GM21576 (cell line): Measurements from ENCODE around the gene LRCH1.
A peak's percentile ranks its signal among the peaks of the same experiment; 100 is the strongest.

Source experiments
- ATAC-seq: cut with Tn5 transposase; IDR thresholded peaks from one replicate; pipeline ENCODE4 v1.9.1; 2021; ENCODE audit warnings: mild to moderate bottlenecking, moderate library complexity; ENCODE audit not compliant: unreplicated experiment

Gene LRCH1

GRCh38 chr13:46535002-46535401, 18.0 kb upstream of the LRCH1 start:
- no peak for ATAC-seq

DNA sequence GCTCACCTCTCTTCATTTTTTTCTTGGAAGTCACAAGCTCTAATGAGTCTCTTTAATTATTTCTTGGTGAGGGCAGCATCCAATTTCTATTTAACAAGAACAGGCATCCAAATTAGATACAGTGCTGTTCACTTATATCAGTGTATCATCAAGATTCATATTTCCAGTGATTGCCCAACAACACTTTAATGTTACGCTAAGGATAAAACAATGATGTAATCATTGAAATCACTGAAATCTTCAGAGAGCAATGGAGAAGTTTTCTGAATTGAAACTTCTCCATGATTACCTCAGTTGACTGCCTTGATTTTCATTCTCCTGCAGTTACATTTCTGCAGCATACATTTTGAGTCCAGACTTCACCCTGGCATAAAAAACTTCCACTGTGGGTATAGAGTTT, 17.1 kb upstream of the LRCH1 start:
- no peak for ATAC-seq

GRCh38 chr13:46536341-46536740, 16.6 kb upstream of the LRCH1 start:
- ATAC-seq: no peak

- no peak for ATAC-seq
Measured at GRCh38 chr13:46539231-46539630, 13.7 kb upstream of the LRCH1 start.

GRCh38 chr13:46541210-46541609, 11.8 kb upstream of the LRCH1 start:
- ATAC-seq: no peak

DNA sequence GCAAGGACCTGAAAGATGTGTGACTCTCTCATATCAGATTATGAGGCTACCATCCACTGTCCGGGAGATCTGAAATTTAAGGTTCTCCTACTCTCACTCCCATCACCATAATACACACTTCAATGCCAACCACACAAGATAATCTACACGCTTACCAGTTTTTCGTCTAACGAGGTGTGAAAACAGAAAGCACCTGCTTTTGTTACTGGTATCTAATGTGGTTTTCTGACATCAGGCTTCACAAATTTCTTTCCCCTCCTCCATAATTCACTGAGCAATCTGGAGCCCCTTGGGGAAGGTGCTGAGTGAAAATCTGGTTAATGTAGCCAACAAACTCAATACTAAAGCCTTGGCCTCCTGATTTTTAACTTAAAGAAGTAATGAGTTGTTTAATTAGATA, 10.1 kb upstream of the LRCH1 start:
- ATAC-seq: no peak

- ATAC-seq: no peak
Measured at GRCh38 chr13:46543287-46543686, 9.7 kb upstream of the LRCH1 start.

- peak; percentile 61 for ATAC-seq
Measured at GRCh38 chr13:46544208-46544607, 8.8 kb upstream of the LRCH1 start.

- no peak for ATAC-seq
Measured at GRCh38 chr13:46544811-46545210, 8.2 kb upstream of the LRCH1 start.

GRCh38 chr13:46546084-46546768, 6.7 kb upstream of the LRCH1 start:
- no peak for ATAC-seq

DNA sequence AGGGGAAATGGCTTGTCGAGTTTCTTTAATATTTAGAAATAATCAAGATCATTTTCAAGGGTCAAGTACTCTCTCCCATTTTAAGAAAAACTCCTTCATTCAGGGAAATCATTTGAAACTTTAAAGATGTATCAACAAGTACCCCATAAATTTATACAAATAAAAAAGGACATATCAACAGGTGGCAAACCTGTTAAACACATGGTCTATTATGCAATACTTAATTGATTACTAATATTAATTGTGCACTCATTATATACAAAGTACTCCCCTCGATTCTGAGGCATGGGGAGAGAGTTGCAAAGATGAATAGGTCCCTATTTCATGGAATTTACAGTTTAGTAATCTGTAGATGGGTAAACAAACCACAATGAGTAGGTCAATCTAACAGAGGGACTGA, 2.1 kb upstream of the LRCH1 start:
- ATAC-seq: no peak

DNA sequence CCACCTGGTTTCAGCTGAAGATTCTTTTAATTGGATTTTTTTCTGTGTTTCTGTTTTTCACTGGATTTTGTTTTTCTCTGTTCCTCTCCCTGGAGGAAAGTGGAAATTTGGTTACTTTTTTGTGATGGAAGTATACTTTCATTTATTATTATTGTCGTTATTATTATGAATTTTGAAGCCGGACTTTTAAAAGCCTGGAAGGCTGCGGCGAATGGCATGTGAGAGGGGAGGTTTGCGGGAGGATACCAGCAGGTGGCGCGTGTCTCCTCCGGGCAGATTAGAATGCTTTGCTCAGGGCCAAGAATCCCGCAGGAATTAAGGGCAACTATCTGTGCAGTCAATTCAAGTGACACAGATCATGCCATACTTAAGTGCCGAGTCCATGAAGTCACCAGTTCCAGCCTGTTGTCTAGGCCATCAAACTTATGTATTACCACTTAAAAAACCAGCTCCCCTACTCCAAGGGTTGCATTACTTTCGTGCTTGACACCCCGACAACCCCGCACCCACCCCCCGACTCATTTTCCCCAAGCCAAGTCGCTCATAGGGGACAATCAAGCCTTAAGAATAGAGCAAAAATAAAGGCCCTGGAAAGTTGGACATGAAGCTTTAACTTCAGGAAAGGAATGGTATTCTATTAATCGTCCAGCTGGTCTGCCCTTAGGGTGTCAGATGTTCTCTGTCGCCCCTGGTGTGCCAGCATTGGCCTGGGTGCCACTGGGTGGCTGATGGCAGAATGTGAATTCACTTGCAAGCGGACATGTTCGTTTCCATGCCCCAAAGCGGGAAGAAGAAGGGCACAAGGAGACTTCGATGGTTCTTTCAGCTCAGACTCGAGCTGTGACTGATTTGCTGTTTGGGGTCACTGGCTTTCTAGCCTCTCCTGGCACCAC, 1.3 kb upstream of the LRCH1 start:
- ATAC-seq: no peak

GRCh38 chr13:46552303-46552682, 677 bp upstream of the LRCH1 start:
- ATAC-seq: no peak

DNA sequence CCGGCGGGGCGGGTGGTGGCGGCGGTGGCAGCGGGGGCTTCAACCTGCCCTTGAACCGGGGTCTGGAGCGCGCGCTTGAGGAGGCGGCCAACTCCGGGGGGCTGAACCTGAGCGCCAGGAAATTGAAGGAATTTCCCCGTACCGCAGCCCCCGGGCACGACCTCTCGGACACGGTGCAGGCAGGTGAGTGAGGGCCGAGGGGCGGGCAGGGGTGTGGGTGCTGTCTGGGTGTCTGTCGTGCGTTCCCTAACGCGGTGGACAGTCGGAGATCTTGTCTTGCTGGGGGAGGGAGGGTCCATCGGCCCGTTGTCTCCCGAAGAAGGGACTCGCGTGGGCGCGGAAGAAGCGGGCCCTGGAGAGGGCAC, 533 bp downstream of the LRCH1 start:
- ATAC-seq: peak; percentile 2

DNA sequence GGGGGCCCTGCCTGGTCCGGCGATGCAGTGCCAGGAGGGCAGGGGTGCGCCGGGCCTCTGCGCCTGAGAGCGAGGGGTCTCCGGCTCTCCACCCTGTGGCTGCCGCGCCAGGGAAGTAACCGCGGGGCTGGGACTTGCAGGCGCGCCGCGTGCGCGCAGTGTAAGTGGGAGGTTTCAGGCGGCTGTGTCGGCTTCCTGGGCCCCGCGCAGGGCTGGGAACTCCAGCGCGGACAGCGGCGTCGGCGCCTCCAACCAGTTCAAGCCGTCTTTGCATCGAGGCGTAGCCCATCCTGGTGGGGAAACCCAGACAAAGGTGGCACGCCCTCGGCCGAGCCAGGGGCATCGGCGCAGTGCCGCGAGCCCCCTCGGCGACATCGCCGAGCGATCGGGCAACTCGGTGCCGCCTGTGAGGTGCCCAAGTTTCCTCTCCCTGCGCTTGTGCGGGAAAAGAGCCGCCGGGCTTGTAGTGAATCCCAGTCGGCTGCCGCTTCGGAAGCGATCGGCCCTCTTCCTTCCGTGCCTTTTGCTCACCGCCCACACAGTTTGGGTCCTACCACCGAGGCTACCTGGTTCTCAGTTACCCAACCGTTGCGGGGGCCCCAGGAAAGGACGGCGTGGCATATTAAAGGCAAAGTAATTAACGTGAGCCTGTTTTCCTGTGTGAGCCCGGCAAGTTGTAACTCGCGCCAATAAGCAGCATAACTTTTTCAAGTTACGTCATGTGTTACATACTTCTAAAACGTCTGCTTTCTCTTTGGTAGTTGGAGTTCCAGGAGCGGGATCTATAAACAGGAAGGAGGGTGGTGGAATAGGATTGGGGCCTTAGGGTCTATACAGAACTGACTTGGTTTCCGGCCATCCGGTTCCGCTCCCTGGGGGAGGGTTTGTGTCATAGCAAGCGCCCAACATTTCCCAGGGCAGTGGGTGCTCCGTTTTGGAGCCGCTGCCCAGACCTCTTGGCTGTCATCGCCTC, 1.2 kb downstream of the LRCH1 start:
- peak; percentile 36 for ATAC-seq

DNA sequence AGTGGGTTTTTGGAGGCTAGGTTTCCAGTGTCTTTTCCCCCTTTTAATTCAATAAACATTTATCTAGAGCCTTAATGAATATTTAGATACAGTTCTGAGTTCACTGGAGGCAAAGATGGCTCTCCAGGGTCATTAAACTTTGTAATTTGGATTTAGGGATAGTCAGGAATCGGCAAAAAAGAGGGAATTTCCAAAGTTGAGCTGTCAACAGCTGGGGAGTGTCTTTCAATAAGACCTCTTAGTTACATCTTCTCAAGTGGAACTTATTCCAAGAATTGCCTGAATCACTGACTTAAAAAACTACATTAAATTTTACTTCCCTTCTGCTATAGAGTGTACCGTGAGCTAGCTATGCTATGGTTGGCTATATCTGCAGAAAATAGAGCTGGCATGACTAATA, 2.0 kb downstream of the LRCH1 start:
- ATAC-seq: no peak

GRCh38 chr13:46555722-46556417, 2.9 kb downstream of the LRCH1 start:
- no peak for ATAC-seq

DNA sequence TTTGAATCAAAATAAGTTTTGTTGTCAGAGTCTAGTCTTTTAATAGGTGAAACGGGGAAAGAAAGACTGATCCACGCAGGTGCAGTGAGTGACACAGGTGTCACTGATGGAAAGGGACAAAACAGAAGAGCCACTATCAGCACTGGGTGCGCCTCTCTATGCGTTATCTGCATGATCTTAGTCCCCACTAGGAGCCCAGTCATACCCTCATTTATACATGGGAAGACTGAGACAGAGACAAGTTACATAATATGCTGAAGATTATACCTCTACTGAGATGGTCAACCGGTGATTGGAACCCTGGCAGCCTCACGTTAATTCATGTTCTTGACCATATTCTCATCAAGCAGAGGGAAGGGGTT, 3.4 kb downstream of the LRCH1 start:
- ATAC-seq: no peak

DNA sequence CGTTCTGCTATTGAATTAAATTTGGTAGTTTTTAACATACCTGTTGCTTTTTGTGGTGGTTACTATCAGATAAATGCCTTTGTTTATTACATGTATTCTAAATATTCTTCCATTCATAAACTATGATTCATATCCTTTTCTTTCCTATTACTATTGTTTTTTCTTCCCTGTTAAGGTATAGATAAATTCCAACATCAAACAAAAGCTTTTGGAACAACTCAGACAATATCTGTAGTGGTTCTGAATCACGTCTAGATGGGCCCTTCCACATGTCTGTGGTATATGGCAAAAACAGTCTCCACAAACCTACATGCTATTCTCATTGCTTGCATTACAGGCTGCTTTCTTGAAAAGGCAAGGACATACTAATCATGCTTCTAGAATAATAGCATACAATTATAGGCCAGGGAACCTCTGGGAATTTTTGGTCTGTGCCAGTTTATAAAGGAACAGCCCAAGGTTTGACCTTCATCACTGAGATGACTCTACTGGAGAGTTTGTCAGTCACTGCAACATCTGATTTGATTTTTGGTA, 6.4 kb downstream of the LRCH1 start:
- ATAC-seq: no peak

GRCh38 chr13:46560778-46561177, 7.8 kb downstream of the LRCH1 start:
- no peak for ATAC-seq

GRCh38 chr13:46561286-46561685, 8.3 kb downstream of the LRCH1 start:
- no peak for ATAC-seq
